GM20000 (cell line): ENCODE measurements around the gene SELP.

Experiments
- DNase-seq: peaks from one replicate; pipeline ENCODE4 v3.0.0; 2012; ENCODE audit warnings: low spot score
- TF ChIP-seq, protein P1 (sequence below): IDR thresholded peaks from 2 replicates; pipeline ENCODE4 v1.5.1; 2012; ENCODE audit warnings: mild to moderate bottlenecking, control low read depth; ENCODE audit errors: extremely low read depth, missing control alignments

Gene SELP

GRCh38 chr1:169584483-169585144 lies 45.3 kb downstream of the SELP start:
- DNase-seq, result no peak
- TF ChIP-seq, protein P1, sequence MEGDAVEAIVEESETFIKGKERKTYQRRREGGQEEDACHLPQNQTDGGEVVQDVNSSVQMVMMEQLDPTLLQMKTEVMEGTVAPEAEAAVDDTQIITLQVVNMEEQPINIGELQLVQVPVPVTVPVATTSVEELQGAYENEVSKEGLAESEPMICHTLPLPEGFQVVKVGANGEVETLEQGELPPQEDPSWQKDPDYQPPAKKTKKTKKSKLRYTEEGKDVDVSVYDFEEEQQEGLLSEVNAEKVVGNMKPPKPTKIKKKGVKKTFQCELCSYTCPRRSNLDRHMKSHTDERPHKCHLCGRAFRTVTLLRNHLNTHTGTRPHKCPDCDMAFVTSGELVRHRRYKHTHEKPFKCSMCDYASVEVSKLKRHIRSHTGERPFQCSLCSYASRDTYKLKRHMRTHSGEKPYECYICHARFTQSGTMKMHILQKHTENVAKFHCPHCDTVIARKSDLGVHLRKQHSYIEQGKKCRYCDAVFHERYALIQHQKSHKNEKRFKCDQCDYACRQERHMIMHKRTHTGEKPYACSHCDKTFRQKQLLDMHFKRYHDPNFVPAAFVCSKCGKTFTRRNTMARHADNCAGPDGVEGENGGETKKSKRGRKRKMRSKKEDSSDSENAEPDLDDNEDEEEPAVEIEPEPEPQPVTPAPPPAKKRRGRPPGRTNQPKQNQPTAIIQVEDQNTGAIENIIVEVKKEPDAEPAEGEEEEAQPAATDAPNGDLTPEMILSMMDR, result no peak

DNA sequence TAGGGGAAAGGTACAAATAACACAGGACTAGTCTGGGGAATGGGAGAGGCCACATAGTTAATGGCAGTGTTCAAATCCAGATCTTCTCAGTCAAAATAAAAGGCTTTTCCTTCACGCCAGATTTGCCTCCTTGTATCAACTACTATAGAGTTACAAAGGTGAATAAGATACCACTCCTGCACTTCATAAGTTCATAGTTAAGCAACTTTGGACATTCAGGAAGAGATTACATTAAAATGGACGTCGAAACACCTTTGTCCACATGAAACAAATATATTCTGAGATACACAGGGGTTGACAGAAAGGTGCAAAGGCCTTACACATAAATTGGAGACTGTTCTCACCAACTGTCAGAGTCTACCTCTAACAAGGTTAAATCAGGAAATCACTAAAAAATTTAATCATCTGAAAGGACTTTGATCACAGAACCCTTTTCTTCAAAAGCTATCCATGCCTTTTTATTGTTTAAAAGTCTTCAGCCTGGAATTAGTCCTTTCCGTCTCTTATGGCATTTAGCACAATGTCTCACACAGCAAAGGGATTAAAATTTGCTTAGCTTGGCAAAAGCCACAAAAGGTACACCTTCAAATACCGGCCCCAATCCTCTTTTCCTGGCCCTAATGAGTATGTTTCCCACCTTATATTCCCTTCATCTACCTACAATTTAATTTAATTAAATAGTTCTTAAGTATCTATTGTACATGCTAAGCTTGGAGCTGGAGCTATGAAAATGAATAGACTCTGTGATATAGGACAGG lies 51.8 kb downstream of the SELP start:
- no peak for DNase-seq
- TF ChIP-seq, protein P1, result no peak

DNA sequence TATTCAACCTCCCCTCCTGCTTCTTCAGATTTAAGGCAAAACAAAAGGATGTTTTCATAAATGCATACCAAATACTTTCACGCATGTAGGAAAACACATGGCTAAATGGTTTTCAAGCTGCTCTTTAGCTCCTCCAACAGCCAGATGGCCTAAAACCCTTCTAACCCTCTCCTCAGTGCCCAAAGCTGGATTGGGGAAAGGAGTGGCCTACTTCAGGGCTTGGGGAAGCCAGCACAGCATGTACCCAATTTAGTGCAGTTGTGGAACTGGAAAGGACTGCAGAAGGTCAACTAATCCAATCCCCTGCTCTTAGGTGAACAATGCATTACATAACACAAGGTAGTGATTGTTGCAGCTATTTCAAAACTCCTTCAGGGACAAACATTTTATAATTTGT lies 53.0 kb downstream of the SELP start:
- TF ChIP-seq, protein P1, result no peak
- DNase-seq, result no peak

DNA sequence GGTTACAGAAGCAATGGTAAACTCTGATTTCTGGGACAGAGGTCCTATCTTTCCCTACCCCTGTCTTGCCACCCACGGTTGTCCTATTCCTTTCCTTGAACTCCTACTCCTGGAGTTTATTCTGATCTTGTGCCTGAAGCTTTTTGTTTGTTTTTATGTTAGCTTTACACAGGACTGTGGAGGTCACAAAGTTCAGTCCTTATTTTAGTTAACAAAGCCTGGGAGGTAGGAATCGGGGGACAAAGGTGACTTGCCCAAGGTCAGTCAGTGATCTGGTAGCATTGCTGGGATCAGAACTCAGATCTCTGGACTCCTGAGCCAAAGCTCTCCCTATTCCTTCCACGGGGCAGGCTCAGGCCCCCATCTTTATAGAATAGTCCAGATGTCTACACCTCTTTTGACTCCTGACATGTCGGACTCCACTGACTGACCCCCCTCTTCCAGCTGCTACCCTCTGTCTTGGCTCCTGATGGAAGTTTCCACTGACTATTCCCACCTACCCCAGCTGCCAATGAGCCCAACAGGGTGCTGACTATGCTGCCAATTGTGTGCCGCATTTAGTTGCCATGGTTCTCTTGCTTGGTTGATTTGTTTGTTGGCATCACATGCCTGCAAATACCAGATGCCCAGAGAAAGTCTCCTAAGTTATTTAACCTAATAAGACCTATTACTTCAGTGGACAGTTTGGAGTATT lies 53.5 kb downstream of the SELP start:
- TF ChIP-seq, protein P1, result no peak
- no peak for DNase-seq

DNA sequence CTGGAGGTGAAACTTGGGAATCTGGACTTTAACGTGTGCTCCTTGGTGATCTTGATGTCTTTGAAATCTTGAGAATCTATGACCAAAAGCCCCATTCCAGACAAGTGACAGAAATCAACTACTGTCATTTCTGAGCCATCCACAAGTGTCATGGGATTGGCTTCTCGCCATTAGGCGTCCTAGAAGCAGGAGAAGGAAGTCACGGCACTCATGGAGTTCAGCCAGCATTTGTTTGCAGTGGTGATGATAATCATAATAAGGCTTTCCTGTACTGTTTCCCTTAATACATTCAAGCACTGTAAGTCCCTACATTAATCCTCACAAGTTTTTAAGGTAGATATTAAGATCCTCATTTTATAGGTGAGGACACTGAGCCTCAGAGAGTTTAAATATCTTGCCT lies 55.6 kb downstream of the SELP start:
- TF ChIP-seq, protein P1, result no peak
- no peak for DNase-seq

GRCh38 chr1:169572187-169572586 lies 57.7 kb downstream of the SELP start:
- DNase-seq, result no peak
- TF ChIP-seq, protein P1, result no peak

DNA sequence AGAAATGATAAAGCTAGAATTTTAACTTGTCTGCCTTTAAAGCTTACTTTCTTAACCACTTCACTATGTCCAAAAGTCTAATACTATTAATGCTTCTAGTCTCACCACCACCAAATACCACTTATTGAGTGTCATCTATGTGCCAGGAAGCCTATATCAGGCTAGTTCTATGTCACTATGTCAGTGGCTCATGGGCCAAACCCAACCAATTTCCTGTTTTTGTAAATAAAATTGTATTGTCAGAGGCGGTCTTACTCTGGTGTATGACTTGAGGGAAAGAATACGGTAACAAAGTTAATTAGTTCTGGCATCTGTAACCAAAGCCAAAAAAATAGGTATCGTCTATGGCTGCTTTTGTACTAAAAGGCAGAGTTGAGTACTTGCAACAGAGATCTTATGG lies 58.5 kb downstream of the SELP start:
- TF ChIP-seq, protein P1, result no peak
- DNase-seq, result no peak
